Lower lobe of right lung (tissue), 2 donors: ENCODE data around the gene RNF126. TPM values are rescaled to one million over a fixed set of nuclear protein-coding genes. Genes with fewer than 3 reads are reported as not detected.

ENCODE experiments used
- ATAC-seq, 2 donors: fragments of 200-7000 bp; cut with Tn5 transposase; one replicate each; pipeline ENCODE4 v1.9.1; 2020 to 2022; ENCODE audit warnings: mild to moderate bottlenecking in 2 of 2, moderate library complexity in 2 of 2
- DNase-seq: peaks from one replicate; pipeline ENCODE4 v3.0.0-alpha.2; 2020
- H3K27ac ChIP-seq: fragments of 200-600 bp; one replicate; pipeline ENCODE4 v1.8.0; 2022
- H3K27me3 ChIP-seq: fragments of 200-600 bp; one replicate; pipeline ENCODE4 v1.8.0; 2022; ENCODE audit warnings: low read depth
- H3K36me3 ChIP-seq: fragments of 200-600 bp; one replicate; pipeline ENCODE4 v1.8.0; 2022; ENCODE audit warnings: mild to moderate bottlenecking
- H3K4me1 ChIP-seq: fragments of 200-600 bp; one replicate; pipeline ENCODE4 v1.8.0; 2022
- H3K4me3 ChIP-seq: fragments of 200-600 bp; one replicate; pipeline ENCODE4 v1.8.0; 2022; ENCODE audit warnings: mild to moderate bottlenecking
- H3K9me3 ChIP-seq: fragments of 200-600 bp; one replicate; pipeline ENCODE4 v1.8.0; 2022
- CTCF ChIP-seq: fragments of 200-600 bp; IDR thresholded peaks from one replicate; pipeline ENCODE4 v1.8.0; 2022; ENCODE audit warnings: antibody characterized with exemption, mild to moderate bottlenecking
- intact Hi-C: fragments of 100-400 bp; cut with DNase I; formaldehyde crosslinking; loops from one replicate; pipeline ENCODE4 v1.11.0; 2022
- total RNA-seq: library from RNA; stranded (reverse); fragmentation: NEBNext Ultra II Directional; extraction: Animal tissue kit (Norgen Biotek cat#: 25700); gene quantifications from one replicate; pipeline ENCODE4 v1.2.1, GENCODE V29; 2021
- donor health status: DM: no; HTN: yes; CAD: no; lungs with severe emphysema.

The RNF126 gene
- total RNA-seq, 1 donor from 2014 or later, result 27.0 TPM

- ATAC-seq, result peak in 1 of 2 donors; percentile 2
- Histone ChIP-seq H3K9me3 (no peaks in the 10 kb centered on the region), H3K27me3 (no peaks in the 10 kb centered on the region), H3K27ac (peak overlapping the region; percentile 91), H3K36me3 (peaks cover 12% of the 10 kb centered on the region), H3K4me3 (peak overlapping the region; percentile 6), H3K4me1 (peaks cover 55% of the 10 kb centered on the region)
- no peak for DNase-seq
- intact Hi-C loops, result no loop called here
- TF ChIP-seq CTCF, result no peak
Observed at GRCh38 chr19:658916-659839, 3.8 kb downstream of the RNF126 start.

DNA sequence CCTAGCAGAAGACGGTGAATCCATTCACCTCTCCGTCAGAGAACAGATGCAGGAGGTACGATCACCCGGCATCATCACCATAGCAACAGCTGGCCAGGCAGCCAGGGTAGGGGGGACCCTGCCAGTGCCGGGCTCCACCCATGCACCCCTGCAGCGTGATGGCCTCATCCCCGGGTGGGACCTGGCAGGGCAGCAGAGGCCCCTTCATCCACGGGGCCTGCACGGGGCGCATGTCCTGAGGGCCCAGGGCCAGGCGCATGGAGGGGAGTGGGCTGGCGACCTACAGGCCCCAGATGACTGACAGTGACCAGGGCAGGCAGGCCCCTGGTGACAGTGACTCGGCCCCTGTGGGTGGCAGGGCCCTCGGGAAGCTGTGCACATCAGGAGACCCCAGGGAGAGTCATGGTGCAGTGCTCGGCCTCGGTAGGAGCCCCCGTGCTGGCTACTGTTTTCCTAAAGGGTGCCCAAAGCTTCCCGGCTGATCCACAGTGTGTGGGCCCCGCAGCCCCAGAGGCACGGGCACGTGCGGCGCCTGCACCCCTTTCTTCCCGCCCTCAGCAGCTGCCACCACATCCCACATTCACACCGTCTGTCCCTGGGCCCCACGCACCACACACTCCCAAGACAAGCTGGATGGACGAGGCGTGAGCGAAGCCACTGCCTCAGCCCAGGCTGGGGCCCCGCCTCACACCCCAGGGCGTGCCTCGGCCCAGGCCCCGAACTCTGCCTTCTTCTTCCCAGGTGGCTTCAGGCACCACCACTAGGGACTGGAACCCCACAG is 4.8 kb downstream of the RNF126 start:
- Histone ChIP-seq H3K27ac (no peak overlapping the region), H3K4me3 (no peak overlapping the region), H3K36me3 (peaks cover 19% of the 10 kb centered on the region), H3K27me3 (no peaks in the 10 kb centered on the region), H3K4me1 (peaks cover 46% of the 10 kb centered on the region), H3K9me3 (no peaks in the 10 kb centered on the region)
- ATAC-seq (no peak), DNase-seq (no peak)
- intact Hi-C loops, result no loop called here
- no peak for TF ChIP-seq CTCF

- peaks cover 46% of the 10 kb centered on the region for H3K4me1 ChIP-seq
- H3K36me3 ChIP-seq, result peaks cover 26% of the 10 kb centered on the region
- no peaks in the 10 kb centered on the region for H3K27me3 ChIP-seq
- no peaks in the 10 kb centered on the region for H3K9me3 ChIP-seq
- no peak for TF ChIP-seq CTCF
- ATAC-seq (no peak), DNase-seq (no peak)
- intact Hi-C loops, result no loop called here
- H3K27ac ChIP-seq, result no peak overlapping the region
- H3K4me3 ChIP-seq, result no peak overlapping the region
Observed at GRCh38 chr19:657611-658010, 5.4 kb downstream of the RNF126 start.

GRCh38 chr19:656751-657559 is 6.1 kb downstream of the RNF126 start:
- intact Hi-C loops, result no loop called here
- H3K36me3 ChIP-seq, result peaks cover 32% of the 10 kb centered on the region
- no peak for DNase-seq
- TF ChIP-seq CTCF, result no peak
- no peaks in the 10 kb centered on the region for H3K27me3 ChIP-seq
- H3K4me1 ChIP-seq, result peaks cover 46% of the 10 kb centered on the region
- no peak overlapping the region for H3K27ac ChIP-seq
- H3K9me3 ChIP-seq, result no peaks in the 10 kb centered on the region
- H3K4me3 ChIP-seq, result no peak overlapping the region
- no peak for ATAC-seq

GRCh38 chr19:655691-656090 is 7.3 kb downstream of the RNF126 start:
- H3K4me3 ChIP-seq, result no peak overlapping the region
- DNase-seq (no peak), ATAC-seq (no peak)
- no peak overlapping the region for H3K27ac ChIP-seq
- peaks cover 33% of the 10 kb centered on the region for H3K4me1 ChIP-seq
- H3K27me3 ChIP-seq, result no peaks in the 10 kb centered on the region
- intact Hi-C loops, result no loop called here
- no peak for TF ChIP-seq CTCF
- H3K36me3 ChIP-seq, result peaks cover 45% of the 10 kb centered on the region
- H3K9me3 ChIP-seq, result no peaks in the 10 kb centered on the region
